ENCODE results near the gene RGS16. TPM values are rescaled to one million over a fixed set of nuclear protein-coding genes. Genes with fewer than 3 reads are reported as not detected.

The RGS16 gene
- total RNA-seq, 2 experiments from 2014 or later, result 20.1 to 29.5 TPM

GRCh38 chr1:182629499-182630096 is 25.4 kb upstream of the RGS16 start:
- Histone ChIP-seq H3K36me3 (ENCODE audit: insufficient read depth, low read length) (no peaks in the 10 kb centered on the region), H3K27ac (ENCODE audit: low read depth, low read length, poor library complexity, severe bottlenecking) (peak overlapping the region; percentile 52), H3K4me2 (ENCODE audit: low read length) (peak overlapping the region; percentile 73), H4K20me1 (ENCODE audit: insufficient read depth, low read length) (no peaks in the 10 kb centered on the region), H3K4me3 (ENCODE audit: low read depth, low read length, poor library complexity, severe bottlenecking) (peak overlapping the region; percentile 37), H3K79me2 (ENCODE audit: insufficient read depth, low read depth, low read length) (no peaks in the 10 kb centered on the region), H3K9me3 (ENCODE audit: low read length) (no peaks in the 10 kb centered on the region), H2AFZ (ENCODE audit: low read length) (peak overlapping the region; percentile 81), H3K9me2 (ENCODE audit: insufficient read depth, low read length) (no peaks in the 10 kb centered on the region), H3K4me1 (ENCODE audit: insufficient read depth, low read length, poor library complexity, severe bottlenecking) (peaks cover 99% of the 10 kb centered on the region)
- ChIA-PET POLR2A (interaction anchor here (0.6 to 12.1 kb wide), 9 partner anchors 9 to 57 kb away, joined by 3 to 113 read pairs (median 11); partner anchors contain the start of gene RGS16), CTCF (ENCODE audit: unreplicated experiment) (interaction anchor here (1.0 to 1.2 kb wide), 2 partner anchors 13 kb away, joined by 3 read pairs; no protein-coding TSS in a partner anchor)
- no TSS peak for BruUV-seq (replicated peaks)
- peak; percentile 59 for DNase-seq (ENCODE audit: low spot score)
- intact Hi-C loops (cut with micrococcal nuclease; ENCODE audit: unreplicated experiment), result no loop called here
- no peak for TF ChIP-seq CTCF (conservative IDR thresholded peaks at IDR 0.05; ENCODE audit: low read length)
- no peak for TF ChIP-seq EZH2phosphoT487 (IDR thresholded peaks at IDR 0.05; ENCODE audit: borderline replicate concordance, low read depth, low read length)

GRCh38 chr1:182629080-182629479 is 24.9 kb upstream of the RGS16 start:
- H2AFZ ChIP-seq (ENCODE audit: low read length), result peak overlapping the region; percentile 81
- DNase-seq (ENCODE audit: low spot score), result no peak
- H3K9me2 ChIP-seq (ENCODE audit: insufficient read depth, low read length), result no peaks in the 10 kb centered on the region
- no peaks in the 10 kb centered on the region for H4K20me1 ChIP-seq (ENCODE audit: insufficient read depth, low read length)
- BruUV-seq (replicated peaks), result no TSS peak
- ChIA-PET CTCF (ENCODE audit: unreplicated experiment) (interaction anchor here (1.0 to 1.2 kb wide), 2 partner anchors 13 to 14 kb away, joined by 3 read pairs; no protein-coding TSS in a partner anchor), POLR2A (interaction anchor here (1.0 to 12.1 kb wide), 9 partner anchors 9 to 48 kb away, joined by 3 to 113 read pairs (median 11); partner anchors contain the start of gene RGS16)
- H3K4me2 ChIP-seq (ENCODE audit: low read length), result peak overlapping the region; percentile 73
- no peaks in the 10 kb centered on the region for H3K79me2 ChIP-seq (ENCODE audit: insufficient read depth, low read depth, low read length)
- H3K36me3 ChIP-seq (ENCODE audit: insufficient read depth, low read length), result no peaks in the 10 kb centered on the region
- H3K4me1 ChIP-seq (ENCODE audit: insufficient read depth, low read length, poor library complexity, severe bottlenecking), result peaks cover 99% of the 10 kb centered on the region
- TF ChIP-seq EZH2phosphoT487 (IDR thresholded peaks at IDR 0.05; ENCODE audit: borderline replicate concordance, low read depth, low read length) (no peak), CTCF (conservative IDR thresholded peaks at IDR 0.05; ENCODE audit: low read length) (no peak)
- no peaks in the 10 kb centered on the region for H3K9me3 ChIP-seq (ENCODE audit: low read length)
- peak overlapping the region; percentile 52 for H3K27ac ChIP-seq (ENCODE audit: low read depth, low read length, poor library complexity, severe bottlenecking)
- intact Hi-C loops (cut with micrococcal nuclease; ENCODE audit: unreplicated experiment), result no loop called here
- H3K4me3 ChIP-seq (ENCODE audit: low read depth, low read length, poor library complexity, severe bottlenecking), result peak overlapping the region; percentile 37

GRCh38 chr1:182628657-182629056 is 24.5 kb upstream of the RGS16 start:
- Histone ChIP-seq H4K20me1 (ENCODE audit: insufficient read depth, low read length) (no peaks in the 10 kb centered on the region), H3K9me3 (ENCODE audit: low read length) (no peaks in the 10 kb centered on the region), H3K36me3 (ENCODE audit: insufficient read depth, low read length) (no peaks in the 10 kb centered on the region), H3K4me1 (ENCODE audit: insufficient read depth, low read length, poor library complexity, severe bottlenecking) (peaks cover 99% of the 10 kb centered on the region), H3K9me2 (ENCODE audit: insufficient read depth, low read length) (no peaks in the 10 kb centered on the region), H3K4me3 (ENCODE audit: low read depth, low read length, poor library complexity, severe bottlenecking) (no peak overlapping the region), H3K27ac (ENCODE audit: low read depth, low read length, poor library complexity, severe bottlenecking) (peak overlapping the region; percentile 52), H2AFZ (ENCODE audit: low read length) (peak overlapping the region; percentile 81; the same call in 1 of the 2 replicates), H3K79me2 (ENCODE audit: insufficient read depth, low read depth, low read length) (no peaks in the 10 kb centered on the region), H3K4me2 (ENCODE audit: low read length) (peak overlapping the region; percentile 73)
- intact Hi-C loops (cut with micrococcal nuclease; ENCODE audit: unreplicated experiment), result no loop called here
- POLR2A ChIA-PET, result interaction anchor here (0.8 to 12.1 kb wide), 10 partner anchors 8 to 48 kb away, joined by 3 to 113 read pairs (median 10); partner anchors contain the start of gene RGS16
- CTCF ChIA-PET (ENCODE audit: unreplicated experiment), result interaction anchor here (0.7 to 1.2 kb wide), 2 partner anchors 12 to 25 kb away, joined by 3 read pairs; no protein-coding TSS in a partner anchor
- no peak for DNase-seq (ENCODE audit: low spot score)
- BruUV-seq (replicated peaks), result no TSS peak
- TF ChIP-seq EZH2phosphoT487 (IDR thresholded peaks at IDR 0.05; ENCODE audit: borderline replicate concordance, low read depth, low read length), result no peak
- TF ChIP-seq CTCF (conservative IDR thresholded peaks at IDR 0.05; ENCODE audit: low read length), result no peak

Measured in OCI-LY7 (cell line).